WTC11 (cell line): ENCODE results near the gene ENOX2. TPM values are rescaled to one million over a fixed set of nuclear protein-coding genes. Genes with fewer than 3 reads are reported as not detected.

Experiments
- ATAC-seq: fragments of 200-7000 bp; cut with Tn5 transposase; 2 replicates; pipeline ENCODE4 v1.10.0; 2021; ENCODE audit warnings: mild to moderate bottlenecking, moderate library complexity
- CTCF ChIA-PET: fragments of 300-600 bp; sonication (Branson Sonifier 250); formaldehyde crosslinking; loops from one replicate; lab custom pipeline; 2021; ENCODE audit warnings: antibody characterized with exemption; lab: Charles Lee
- POLR2A ChIA-PET: fragments of 350-600 bp; sonication (Branson Sonifier 250); formaldehyde crosslinking; loops from one replicate; lab custom pipeline; 2021; ENCODE audit warnings: antibody characterized with exemption; lab: Charles Lee
- DNase-seq: peaks from one replicate; pipeline ENCODE4 v3.0.0; 2021; ENCODE audit warnings: low spot score
- H3K27ac Mint-ChIP-seq: 2 replicates; pipeline ENCODE4 v1.8.0; 2021; ENCODE audit warnings: mixed read lengths
- H3K27me3 Mint-ChIP-seq: 2 replicates; pipeline ENCODE4 v1.8.0; 2021; ENCODE audit warnings: low read depth, mild to moderate bottlenecking, moderate library complexity, mixed read lengths
- H3K36me3 Mint-ChIP-seq: 2 replicates; pipeline ENCODE4 v1.8.0; 2021; ENCODE audit warnings: mixed read lengths
- H3K4me1 Mint-ChIP-seq: 2 replicates; pipeline ENCODE4 v1.8.0; 2022; ENCODE audit warnings: mixed read lengths
- H3K4me3 Mint-ChIP-seq: 2 replicates; pipeline ENCODE4 v1.8.0; 2021; ENCODE audit warnings: mild to moderate bottlenecking, moderate library complexity, mixed read lengths
- H3K9me3 Mint-ChIP-seq: 2 replicates; pipeline ENCODE4 v1.8.0; 2021; ENCODE audit warnings: mixed read lengths
- ATF1 ChIP-seq: sonication (generic); formaldehyde crosslinking; IDR thresholded peaks from 2 replicates; pipeline ENCODE4 v1.8.1; 2023; ENCODE audit warnings: mild to moderate bottlenecking, moderate library complexity, missing genetic modification reagents
- CREM ChIP-seq: sonication (generic); formaldehyde crosslinking; IDR thresholded peaks from 2 replicates; pipeline ENCODE4 v1.8.1; 2022; ENCODE audit warnings: mild to moderate bottlenecking, missing genetic modification reagents, moderate library complexity
- FOXK1 ChIP-seq: sonication (generic); formaldehyde crosslinking; IDR thresholded peaks from 2 replicates; pipeline ENCODE4 v1.8.0; 2022; ENCODE audit warnings: mild to moderate bottlenecking, moderate library complexity, missing genetic modification reagents
- GTF2I ChIP-seq: fragments of 250-450 bp; sonication (Bioruptor Pico); conservative IDR thresholded peaks from 2 replicates; pipeline ENCODE4 v1.4.0; 2021; ENCODE audit warnings: mild to moderate bottlenecking
- HMGA2 ChIP-seq: fragments of 250-450 bp; sonication (Bioruptor Pico); IDR thresholded peaks from 2 replicates; pipeline ENCODE4 v1.4.0; 2021; ENCODE audit warnings: mild to moderate bottlenecking, moderate library complexity
- JAZF1 ChIP-seq: fragments of 250-450 bp; sonication (Bioruptor Pico); IDR thresholded peaks from 2 replicates; pipeline ENCODE4 v1.9.0; 2021; ENCODE audit warnings: moderate library complexity, mild to moderate bottlenecking, inconsistent platforms
- JUN ChIP-seq: sonication (generic); formaldehyde crosslinking; IDR thresholded peaks from 2 replicates; pipeline ENCODE4 v1.8.0; 2023; ENCODE audit warnings: mild to moderate bottlenecking, missing genetic modification reagents
- NR1H2 ChIP-seq: sonication (generic); formaldehyde crosslinking; IDR thresholded peaks from 2 replicates; pipeline ENCODE4 v1.9.0; 2021; ENCODE audit warnings: mild to moderate bottlenecking, moderate library complexity, missing genetic modification reagents
- OVOL2 ChIP-seq: fragments of 250-450 bp; sonication (Bioruptor Pico); IDR thresholded peaks from 2 replicates; pipeline ENCODE4 v1.9.0; 2021; ENCODE audit warnings: mild to moderate bottlenecking, borderline replicate concordance
- SP1 ChIP-seq: sonication (generic); formaldehyde crosslinking; conservative IDR thresholded peaks from 2 replicates; pipeline ENCODE4 v1.8.1; 2022; ENCODE audit warnings: missing genetic modification reagents
- ZNF219 ChIP-seq: sonication (generic); formaldehyde crosslinking; IDR thresholded peaks from 2 replicates; pipeline ENCODE4 v1.8.0; 2023; ENCODE audit warnings: missing genetic modification reagents, mild to moderate bottlenecking, borderline replicate concordance
- ZNF232 ChIP-seq: sonication (generic); formaldehyde crosslinking; IDR thresholded peaks from 2 replicates; pipeline ENCODE4 v1.8.0; 2022; ENCODE audit warnings: mild to moderate bottlenecking, missing genetic modification reagents
- total RNA-seq: library from RNA; stranded (reverse); gene quantifications from 3 replicates; pipeline ENCODE4 v1.2.3, GENCODE V29; 2021
- TF ChIP-seq, protein P1 (sequence below): fragments of 250-450 bp; sonication (Bioruptor Pico); conservative IDR thresholded peaks from 2 replicates; pipeline ENCODE4 v1.9.0; 2021; ENCODE audit warnings: mild to moderate bottlenecking
- TF ChIP-seq, protein P2 (sequence below): sonication (generic); formaldehyde crosslinking; IDR thresholded peaks from 2 replicates; pipeline ENCODE4 v1.8.0; 2022; ENCODE audit warnings: mild to moderate bottlenecking, missing genetic modification reagents
- TF ChIP-seq, protein P3 (sequence below): sonication (generic); formaldehyde crosslinking; IDR thresholded peaks from 2 replicates; pipeline ENCODE4 v1.8.0; 2022; ENCODE audit warnings: missing genetic modification reagents
- TF ChIP-seq, protein P4 (sequence below): sonication (generic); formaldehyde crosslinking; IDR thresholded peaks from 2 replicates; pipeline ENCODE4 v1.8.1; 2023; ENCODE audit warnings: mild to moderate bottlenecking, moderate library complexity, missing genetic modification reagents
- TF ChIP-seq, protein P5 (sequence below): fragments of 250-450 bp; sonication (Bioruptor Pico); IDR thresholded peaks from 2 replicates; pipeline ENCODE4 v1.9.0; 2021; ENCODE audit warnings: mild to moderate bottlenecking
- TF ChIP-seq, protein P6 (sequence below): fragments of 250-450 bp; sonication (Bioruptor Pico); IDR thresholded peaks from 2 replicates; pipeline ENCODE4 v1.9.0; 2021; ENCODE audit warnings: mild to moderate bottlenecking
- TF ChIP-seq, protein P7 (sequence below): sonication (generic); formaldehyde crosslinking; IDR thresholded peaks from 2 replicates; pipeline ENCODE4 v1.8.1; 2022; ENCODE audit warnings: low read depth, missing genetic modification reagents, borderline replicate concordance

Gene ENOX2
- total RNA-seq, 1 experiment from 2014 or later: 13.8 TPM

DNA sequence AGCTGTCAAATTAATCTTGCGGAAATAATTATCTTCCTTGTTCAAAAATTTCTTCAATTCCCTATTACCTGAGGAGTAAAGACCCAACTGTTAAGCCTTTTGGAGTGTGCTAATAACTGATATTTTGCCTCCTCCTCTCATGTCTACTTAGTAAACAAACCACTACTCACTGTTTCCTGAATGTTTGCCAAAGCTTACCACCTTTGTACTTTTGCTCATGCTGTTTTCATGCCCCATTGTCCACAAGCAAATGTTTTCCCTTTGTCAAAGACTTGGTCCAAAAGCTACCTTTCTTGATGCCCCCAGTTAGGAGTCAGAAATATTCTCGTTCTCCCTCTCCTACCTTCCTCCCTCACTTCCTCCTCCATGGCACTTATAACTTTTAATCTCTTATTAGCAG, 226.1 kb downstream of the ENOX2 start:
- Mint-ChIP-seq H3K4me1 (no peaks in the 10 kb centered on the region), H3K9me3 (no peaks in the 10 kb centered on the region), H3K27ac (no peak overlapping the region), H3K4me3 (no peak overlapping the region), H3K27me3 (no peaks in the 10 kb centered on the region), H3K36me3 (0 out of 2 replicates have a peak, but pooled peaks cover 2% of the 10 kb centered on the region)
- TF ChIP-seq HMGA2 (CRISPR knock-in tag) (no peak), ATF1 (CRISPR knock-in tag) (no peak), ZNF232 (CRISPR knock-in tag) (no peak), CREM (no peak), JUN (CRISPR knock-in tag) (no peak), JAZF1 (CRISPR knock-in tag) (no peak), FOXK1 (CRISPR knock-in tag) (no peak)
- TF ChIP-seq, protein P1, sequence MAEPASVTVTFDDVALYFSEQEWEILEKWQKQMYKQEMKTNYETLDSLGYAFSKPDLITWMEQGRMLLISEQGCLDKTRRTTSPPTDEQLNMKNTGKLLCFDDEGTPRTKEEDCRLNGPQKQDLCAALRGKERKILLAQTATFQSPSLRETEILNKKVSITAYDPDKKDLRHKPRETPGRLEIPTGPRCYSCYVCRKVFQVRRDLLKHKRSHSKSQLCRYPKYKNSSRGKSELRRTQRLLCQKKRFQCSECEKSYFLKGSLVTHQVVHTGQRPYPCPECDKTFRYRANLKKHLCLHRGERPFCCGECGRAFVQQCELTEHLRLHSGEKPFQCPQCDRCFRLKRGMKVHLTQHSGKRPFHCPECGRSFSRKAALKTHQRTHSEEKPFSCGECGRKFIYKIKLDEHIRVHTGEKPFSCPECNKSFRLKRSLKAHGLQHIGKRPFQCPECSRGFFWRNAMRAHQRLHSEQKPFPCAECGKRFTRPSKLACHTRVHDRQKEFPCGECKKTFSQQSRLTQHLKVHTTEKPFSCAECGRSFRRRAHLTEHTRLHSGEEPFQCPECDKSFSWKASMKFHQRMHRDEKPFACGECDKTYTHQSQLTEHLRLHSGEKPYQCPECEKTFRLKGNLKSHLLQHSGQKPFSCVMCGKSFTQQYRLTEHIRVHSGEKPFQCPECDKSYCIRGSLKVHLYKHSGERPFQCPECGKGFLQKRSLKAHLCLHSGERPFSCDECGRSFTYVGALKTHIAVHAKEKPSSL (CRISPR knock-in tag): no peak
- TF ChIP-seq, protein P2, sequence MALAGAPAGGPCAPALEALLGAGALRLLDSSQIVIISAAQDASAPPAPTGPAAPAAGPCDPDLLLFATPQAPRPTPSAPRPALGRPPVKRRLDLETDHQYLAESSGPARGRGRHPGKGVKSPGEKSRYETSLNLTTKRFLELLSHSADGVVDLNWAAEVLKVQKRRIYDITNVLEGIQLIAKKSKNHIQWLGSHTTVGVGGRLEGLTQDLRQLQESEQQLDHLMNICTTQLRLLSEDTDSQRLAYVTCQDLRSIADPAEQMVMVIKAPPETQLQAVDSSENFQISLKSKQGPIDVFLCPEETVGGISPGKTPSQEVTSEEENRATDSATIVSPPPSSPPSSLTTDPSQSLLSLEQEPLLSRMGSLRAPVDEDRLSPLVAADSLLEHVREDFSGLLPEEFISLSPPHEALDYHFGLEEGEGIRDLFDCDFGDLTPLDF: no peak
- TF ChIP-seq, protein P3, sequence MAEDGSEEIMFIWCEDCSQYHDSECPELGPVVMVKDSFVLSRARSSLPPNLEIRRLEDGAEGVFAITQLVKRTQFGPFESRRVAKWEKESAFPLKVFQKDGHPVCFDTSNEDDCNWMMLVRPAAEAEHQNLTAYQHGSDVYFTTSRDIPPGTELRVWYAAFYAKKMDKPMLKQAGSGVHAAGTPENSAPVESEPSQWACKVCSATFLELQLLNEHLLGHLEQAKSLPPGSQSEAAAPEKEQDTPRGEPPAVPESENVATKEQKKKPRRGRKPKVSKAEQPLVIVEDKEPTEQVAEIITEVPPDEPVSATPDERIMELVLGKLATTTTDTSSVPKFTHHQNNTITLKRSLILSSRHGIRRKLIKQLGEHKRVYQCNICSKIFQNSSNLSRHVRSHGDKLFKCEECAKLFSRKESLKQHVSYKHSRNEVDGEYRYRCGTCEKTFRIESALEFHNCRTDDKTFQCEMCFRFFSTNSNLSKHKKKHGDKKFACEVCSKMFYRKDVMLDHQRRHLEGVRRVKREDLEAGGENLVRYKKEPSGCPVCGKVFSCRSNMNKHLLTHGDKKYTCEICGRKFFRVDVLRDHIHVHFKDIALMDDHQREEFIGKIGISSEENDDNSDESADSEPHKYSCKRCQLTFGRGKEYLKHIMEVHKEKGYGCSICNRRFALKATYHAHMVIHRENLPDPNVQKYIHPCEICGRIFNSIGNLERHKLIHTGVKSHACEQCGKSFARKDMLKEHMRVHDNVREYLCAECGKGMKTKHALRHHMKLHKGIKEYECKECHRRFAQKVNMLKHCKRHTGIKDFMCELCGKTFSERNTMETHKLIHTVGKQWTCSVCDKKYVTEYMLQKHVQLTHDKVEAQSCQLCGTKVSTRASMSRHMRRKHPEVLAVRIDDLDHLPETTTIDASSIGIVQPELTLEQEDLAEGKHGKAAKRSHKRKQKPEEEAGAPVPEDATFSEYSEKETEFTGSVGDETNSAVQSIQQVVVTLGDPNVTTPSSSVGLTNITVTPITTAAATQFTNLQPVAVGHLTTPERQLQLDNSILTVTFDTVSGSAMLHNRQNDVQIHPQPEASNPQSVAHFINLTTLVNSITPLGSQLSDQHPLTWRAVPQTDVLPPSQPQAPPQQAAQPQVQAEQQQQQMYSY: no peak
- TF ChIP-seq, protein P4, sequence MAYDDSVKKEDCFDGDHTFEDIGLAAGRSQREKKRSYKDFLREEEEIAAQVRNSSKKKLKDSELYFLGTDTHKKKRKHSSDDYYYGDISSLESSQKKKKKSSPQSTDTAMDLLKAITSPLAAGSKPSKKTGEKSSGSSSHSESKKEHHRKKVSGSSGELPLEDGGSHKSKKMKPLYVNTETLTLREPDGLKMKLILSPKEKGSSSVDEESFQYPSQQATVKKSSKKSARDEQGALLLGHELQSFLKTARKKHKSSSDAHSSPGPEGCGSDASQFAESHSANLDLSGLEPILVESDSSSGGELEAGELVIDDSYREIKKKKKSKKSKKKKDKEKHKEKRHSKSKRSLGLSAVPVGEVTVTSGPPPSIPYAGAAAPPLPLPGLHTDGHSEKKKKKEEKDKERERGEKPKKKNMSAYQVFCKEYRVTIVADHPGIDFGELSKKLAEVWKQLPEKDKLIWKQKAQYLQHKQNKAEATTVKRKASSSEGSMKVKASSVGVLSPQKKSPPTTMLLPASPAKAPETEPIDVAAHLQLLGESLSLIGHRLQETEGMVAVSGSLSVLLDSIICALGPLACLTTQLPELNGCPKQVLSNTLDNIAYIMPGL (CRISPR knock-in tag): no peak
- TF ChIP-seq, protein P5, sequence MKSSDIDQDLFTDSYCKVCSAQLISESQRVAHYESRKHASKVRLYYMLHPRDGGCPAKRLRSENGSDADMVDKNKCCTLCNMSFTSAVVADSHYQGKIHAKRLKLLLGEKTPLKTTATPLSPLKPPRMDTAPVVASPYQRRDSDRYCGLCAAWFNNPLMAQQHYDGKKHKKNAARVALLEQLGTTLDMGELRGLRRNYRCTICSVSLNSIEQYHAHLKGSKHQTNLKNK (CRISPR knock-in tag): no peak
- TF ChIP-seq, protein P6, sequence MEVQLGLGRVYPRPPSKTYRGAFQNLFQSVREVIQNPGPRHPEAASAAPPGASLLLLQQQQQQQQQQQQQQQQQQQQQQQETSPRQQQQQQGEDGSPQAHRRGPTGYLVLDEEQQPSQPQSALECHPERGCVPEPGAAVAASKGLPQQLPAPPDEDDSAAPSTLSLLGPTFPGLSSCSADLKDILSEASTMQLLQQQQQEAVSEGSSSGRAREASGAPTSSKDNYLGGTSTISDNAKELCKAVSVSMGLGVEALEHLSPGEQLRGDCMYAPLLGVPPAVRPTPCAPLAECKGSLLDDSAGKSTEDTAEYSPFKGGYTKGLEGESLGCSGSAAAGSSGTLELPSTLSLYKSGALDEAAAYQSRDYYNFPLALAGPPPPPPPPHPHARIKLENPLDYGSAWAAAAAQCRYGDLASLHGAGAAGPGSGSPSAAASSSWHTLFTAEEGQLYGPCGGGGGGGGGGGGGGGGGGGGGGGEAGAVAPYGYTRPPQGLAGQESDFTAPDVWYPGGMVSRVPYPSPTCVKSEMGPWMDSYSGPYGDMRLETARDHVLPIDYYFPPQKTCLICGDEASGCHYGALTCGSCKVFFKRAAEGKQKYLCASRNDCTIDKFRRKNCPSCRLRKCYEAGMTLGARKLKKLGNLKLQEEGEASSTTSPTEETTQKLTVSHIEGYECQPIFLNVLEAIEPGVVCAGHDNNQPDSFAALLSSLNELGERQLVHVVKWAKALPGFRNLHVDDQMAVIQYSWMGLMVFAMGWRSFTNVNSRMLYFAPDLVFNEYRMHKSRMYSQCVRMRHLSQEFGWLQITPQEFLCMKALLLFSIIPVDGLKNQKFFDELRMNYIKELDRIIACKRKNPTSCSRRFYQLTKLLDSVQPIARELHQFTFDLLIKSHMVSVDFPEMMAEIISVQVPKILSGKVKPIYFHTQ: no peak
- ATAC-seq (no peak), DNase-seq (no peak)
- CTCF ChIA-PET: no interaction called here
- POLR2A ChIA-PET: interaction anchor here (0.6 kb wide), 1 partner anchor 858 kb away, joined by 5 read pairs; no protein-coding TSS in a partner anchor

DNA sequence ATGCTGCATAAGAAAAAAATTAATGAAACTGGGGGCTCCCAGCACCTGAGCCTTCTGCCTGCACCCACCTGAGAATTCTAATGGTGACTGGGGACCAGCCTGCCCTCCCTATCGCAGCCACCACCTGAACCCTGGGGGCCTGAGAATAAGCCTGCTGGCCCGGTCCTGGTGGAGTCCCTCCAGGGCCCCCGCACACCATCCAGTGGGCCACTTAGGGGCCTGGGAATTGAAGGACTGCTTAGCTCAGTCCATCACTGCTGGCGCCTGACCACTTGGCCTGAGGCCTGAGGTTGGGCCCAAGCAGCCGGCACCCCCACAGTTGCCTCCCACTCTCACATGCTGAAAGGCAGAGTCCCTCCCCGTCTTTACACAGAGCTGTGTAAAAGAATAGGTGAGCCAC, 230.8 kb downstream of the ENOX2 start:
- no peaks in the 10 kb centered on the region for H3K27me3 Mint-ChIP-seq
- no peaks in the 10 kb centered on the region for H3K4me1 Mint-ChIP-seq
- H3K27ac Mint-ChIP-seq: no peak overlapping the region
- DNase-seq: no peak
- ATAC-seq: no peak
- ChIA-PET CTCF (interaction anchor here (0.5 to 0.7 kb wide), 2 partner anchors 11 to 60 kb away, joined by 3 read pairs; no protein-coding TSS in a partner anchor), POLR2A (no interaction called here)
- no peak overlapping the region for H3K4me3 Mint-ChIP-seq
- 0 out of 2 replicates have a peak, but pooled peaks cover 2% of the 10 kb centered on the region for H3K36me3 Mint-ChIP-seq
- H3K9me3 Mint-ChIP-seq: no peaks in the 10 kb centered on the region
- TF ChIP-seq OVOL2 (no peak), JUN (CRISPR knock-in tag) (no peak), GTF2I (no peak), NR1H2 (CRISPR knock-in tag) (no peak), ZNF219 (CRISPR knock-in tag) (no peak), SP1 (no peak)
- TF ChIP-seq, protein P7, sequence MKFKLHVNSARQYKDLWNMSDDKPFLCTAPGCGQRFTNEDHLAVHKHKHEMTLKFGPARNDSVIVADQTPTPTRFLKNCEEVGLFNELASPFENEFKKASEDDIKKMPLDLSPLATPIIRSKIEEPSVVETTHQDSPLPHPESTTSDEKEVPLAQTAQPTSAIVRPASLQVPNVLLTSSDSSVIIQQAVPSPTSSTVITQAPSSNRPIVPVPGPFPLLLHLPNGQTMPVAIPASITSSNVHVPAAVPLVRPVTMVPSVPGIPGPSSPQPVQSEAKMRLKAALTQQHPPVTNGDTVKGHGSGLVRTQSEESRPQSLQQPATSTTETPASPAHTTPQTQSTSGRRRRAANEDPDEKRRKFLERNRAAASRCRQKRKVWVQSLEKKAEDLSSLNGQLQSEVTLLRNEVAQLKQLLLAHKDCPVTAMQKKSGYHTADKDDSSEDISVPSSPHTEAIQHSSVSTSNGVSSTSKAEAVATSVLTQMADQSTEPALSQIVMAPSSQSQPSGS: no peak
- TF ChIP-seq, protein P4 (CRISPR knock-in tag): no peak
